NCI-H146 treated with DMSO at 0.1 percent for 48 hours (cell line): ENCODE data around the gene ZNF439.
"Not testable (repeated sequence)": the region's sequence is repeated elsewhere in the genome, so short reads cannot be mapped to it uniquely, and the experiment has no call there.

ENCODE experiments used
- DNase-seq: peaks from one replicate; lab custom pipeline; 2025; ENCODE audit not compliant: unreplicated experiment; lab: John Stamatoyannopoulos, UW

The ZNF439 gene

GRCh38 chr19:11848594-11849469 is at the start of gene ZNF439:
TSS of gene ZNF439 (plus strand) at chr19:11848726. CDS start at chr19:11848868, 142 bp downstream.
- peak; percentile 86 for DNase-seq

- no peak for DNase-seq
Measured at GRCh38 chr19:11806354-11807098, 42.0 kb upstream of the ZNF439 start.

GRCh38 chr19:11807099-11807380 is 41.5 kb upstream of the ZNF439 start:
- DNase-seq, result no peak

GRCh38 chr19:11813703-11814028 is 34.9 kb upstream of the ZNF439 start:
- DNase-seq, result no peak

- peak; percentile 96 for DNase-seq
Measured at GRCh38 chr19:11814029-11814699, 34.4 kb upstream of the ZNF439 start, which contains the start of gene ZNF440. TSS of gene ZNF440 (plus strand) at chr19:11814273. CDS start at chr19:11814448, 175 bp downstream.

GRCh38 chr19:11814700-11815035 is 33.9 kb upstream of the ZNF439 start:
- DNase-seq, result peak; percentile 31

GRCh38 chr19:11821474-11822109 is 26.9 kb upstream of the ZNF439 start:
- DNase-seq, result no peak

- not testable (repeated sequence) for DNase-seq
Measured at GRCh38 chr19:11828957-11829876, 19.3 kb upstream of the ZNF439 start.

GRCh38 chr19:11832253-11832912 is 16.1 kb upstream of the ZNF439 start:
- DNase-seq, result no peak

GRCh38 chr19:11833541-11833940 is 15.0 kb upstream of the ZNF439 start:
- no peak for DNase-seq

GRCh38 chr19:11835626-11836066 is 12.9 kb upstream of the ZNF439 start:
- DNase-seq, result not testable (repeated sequence)

GRCh38 chr19:11843722-11844121 is 4.8 kb upstream of the ZNF439 start:
- DNase-seq, result no peak

GRCh38 chr19:11847615-11848014 is 911 bp upstream of the ZNF439 start:
- DNase-seq, result peak; percentile 29

- DNase-seq, result no peak
Measured at GRCh38 chr19:11848200-11848593, 329 bp upstream of the ZNF439 start.

- DNase-seq, result not testable (repeated sequence)
Measured at GRCh38 chr19:11850289-11850688, 1.8 kb downstream of the ZNF439 start.

GRCh38 chr19:11853358-11853757 is 4.8 kb downstream of the ZNF439 start:
- DNase-seq, result no peak

- DNase-seq, result no peak
Measured at GRCh38 chr19:11856596-11857250, 8.2 kb downstream of the ZNF439 start.

GRCh38 chr19:11860721-11861120 is 12.2 kb downstream of the ZNF439 start:
- DNase-seq, result no peak

GRCh38 chr19:11861301-11861700 is 12.8 kb downstream of the ZNF439 start:
- no peak for DNase-seq
